Measurements from ENCODE around the gene CSNK1G2.

DNA sequence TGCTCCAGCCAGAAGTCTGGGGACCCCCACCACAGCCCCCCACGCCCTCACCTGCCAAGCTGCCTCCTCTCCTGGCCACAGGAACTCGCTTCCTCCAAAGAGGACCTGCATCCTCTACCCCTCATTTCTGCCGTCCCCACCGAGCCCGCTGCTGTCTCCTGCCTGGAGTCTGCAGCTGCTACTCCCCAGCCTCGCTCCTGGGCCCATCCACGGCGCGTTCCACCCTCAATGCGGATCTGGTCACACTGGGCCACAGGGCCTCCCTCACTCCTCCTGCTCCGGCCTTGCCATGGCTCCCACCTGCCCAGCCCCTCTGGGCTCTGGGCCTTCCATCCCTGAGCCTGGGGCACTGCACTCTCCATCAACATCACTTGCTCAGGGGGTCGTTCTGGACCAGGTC is 70.2 kb downstream of the CSNK1G2 start:
- TF ChIP-seq, protein P1, sequence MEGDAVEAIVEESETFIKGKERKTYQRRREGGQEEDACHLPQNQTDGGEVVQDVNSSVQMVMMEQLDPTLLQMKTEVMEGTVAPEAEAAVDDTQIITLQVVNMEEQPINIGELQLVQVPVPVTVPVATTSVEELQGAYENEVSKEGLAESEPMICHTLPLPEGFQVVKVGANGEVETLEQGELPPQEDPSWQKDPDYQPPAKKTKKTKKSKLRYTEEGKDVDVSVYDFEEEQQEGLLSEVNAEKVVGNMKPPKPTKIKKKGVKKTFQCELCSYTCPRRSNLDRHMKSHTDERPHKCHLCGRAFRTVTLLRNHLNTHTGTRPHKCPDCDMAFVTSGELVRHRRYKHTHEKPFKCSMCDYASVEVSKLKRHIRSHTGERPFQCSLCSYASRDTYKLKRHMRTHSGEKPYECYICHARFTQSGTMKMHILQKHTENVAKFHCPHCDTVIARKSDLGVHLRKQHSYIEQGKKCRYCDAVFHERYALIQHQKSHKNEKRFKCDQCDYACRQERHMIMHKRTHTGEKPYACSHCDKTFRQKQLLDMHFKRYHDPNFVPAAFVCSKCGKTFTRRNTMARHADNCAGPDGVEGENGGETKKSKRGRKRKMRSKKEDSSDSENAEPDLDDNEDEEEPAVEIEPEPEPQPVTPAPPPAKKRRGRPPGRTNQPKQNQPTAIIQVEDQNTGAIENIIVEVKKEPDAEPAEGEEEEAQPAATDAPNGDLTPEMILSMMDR (IDR thresholded peaks at IDR 0.05 in 4 of 5, conservative IDR thresholded peaks at IDR 0.05 in 1 of 5), result no peak
- TF ChIP-seq POLR2A (IDR thresholded peaks at IDR 0.05), result no peak

Data from gastrocnemius medialis (tissue), 4 donors.